ENCODE measurements around the gene ZNF474. TPM values are rescaled to one million over a fixed set of nuclear protein-coding genes. Genes with fewer than 3 reads are reported as not detected.

The ZNF474 gene
- total RNA-seq, 1 donor from 2014 or later, result 1.3 TPM

GRCh38 chr5:122152266-122152900 is 23.0 kb downstream of the ZNF474 start:
- Mint-ChIP-seq H3K9me3 (no peaks in the 10 kb centered on the region), H3K27me3 (ENCODE audit: insufficient read depth, low read depth) (no peaks in the 10 kb centered on the region), H3K36me3 (no peaks in the 10 kb centered on the region), H3K4me3 (no peak overlapping the region), H3K27ac (no peak overlapping the region), H3K4me1 (peaks cover 31% of the 10 kb centered on the region)
- Histone ChIP-seq H4K20me1 (ENCODE audit: low read depth) (no peaks in the 10 kb centered on the region), H3K4me1 (no peaks in the 10 kb centered on the region), H3K4me3 (no peak overlapping the region), H3K9me3 (ENCODE audit: low read depth) (no peaks in the 10 kb centered on the region), H3K36me3 (no peaks in the 10 kb centered on the region), H3K27me3 (no peaks in the 10 kb centered on the region), H3K27ac (no peak overlapping the region), H2AFZ (replicated peaks) (no peak overlapping the region), H3K79me2 (ENCODE audit: low read depth) (no peaks in the 10 kb centered on the region), H3K4me2 (no peak overlapping the region), H3K9ac (no peak overlapping the region), H3F3A (ENCODE audit: low read depth) (no peaks in the 10 kb centered on the region)
- no peak for TF ChIP-seq EZH2phosphoT487 (IDR thresholded peaks at IDR 0.05)
- no peak for TF ChIP-seq EZH2 (IDR thresholded peaks at IDR 0.05)
- TF ChIP-seq CTCF (IDR thresholded peaks at IDR 0.05), result no peak
- no peak for DNase-seq (ENCODE audit: low spot score)

- H3K27ac ChIP-seq, result no peak overlapping the region
- no peaks in the 10 kb centered on the region for H3K79me2 ChIP-seq (ENCODE audit: low read depth)
- no peak overlapping the region for H3K9ac ChIP-seq
- H3K27me3 Mint-ChIP-seq (ENCODE audit: insufficient read depth, low read depth), result no peaks in the 10 kb centered on the region
- no peak overlapping the region for H3K27ac Mint-ChIP-seq
- no peaks in the 10 kb centered on the region for H3K36me3 Mint-ChIP-seq
- H3K4me1 ChIP-seq, result no peaks in the 10 kb centered on the region
- no peak overlapping the region for H3K4me3 Mint-ChIP-seq
- no peaks in the 10 kb centered on the region for H3K9me3 ChIP-seq (ENCODE audit: low read depth)
- no peaks in the 10 kb centered on the region for H4K20me1 ChIP-seq (ENCODE audit: low read depth)
- H3K4me1 Mint-ChIP-seq, result peaks cover 31% of the 10 kb centered on the region
- H3K4me2 ChIP-seq, result no peak overlapping the region
- H3K9me3 Mint-ChIP-seq, result no peaks in the 10 kb centered on the region
- DNase-seq (ENCODE audit: low spot score), result no peak
- no peaks in the 10 kb centered on the region for H3K27me3 ChIP-seq
- H3K36me3 ChIP-seq, result no peaks in the 10 kb centered on the region
- H3F3A ChIP-seq (ENCODE audit: low read depth), result no peaks in the 10 kb centered on the region
- no peak overlapping the region for H2AFZ ChIP-seq (replicated peaks)
- TF ChIP-seq EZH2phosphoT487 (IDR thresholded peaks at IDR 0.05), result no peak
- no peak for TF ChIP-seq CTCF (IDR thresholded peaks at IDR 0.05)
- no peak for TF ChIP-seq EZH2 (IDR thresholded peaks at IDR 0.05)
- no peak overlapping the region for H3K4me3 ChIP-seq
These were observed 23.9 kb downstream of the ZNF474 start for GRCh38 chr5:122153230-122153629.

GRCh38 chr5:122153774-122154173 is 24.4 kb downstream of the ZNF474 start:
- Mint-ChIP-seq H3K36me3 (no peaks in the 10 kb centered on the region), H3K27ac (no peak overlapping the region), H3K27me3 (ENCODE audit: insufficient read depth, low read depth) (peaks cover 1% of the 10 kb centered on the region), H3K4me3 (no peak overlapping the region), H3K9me3 (no peaks in the 10 kb centered on the region), H3K4me1 (peaks cover 31% of the 10 kb centered on the region)
- Histone ChIP-seq H3K27me3 (no peaks in the 10 kb centered on the region), H4K20me1 (ENCODE audit: low read depth) (no peaks in the 10 kb centered on the region), H3K4me2 (no peak overlapping the region), H3F3A (ENCODE audit: low read depth) (no peaks in the 10 kb centered on the region), H3K36me3 (no peaks in the 10 kb centered on the region), H3K4me1 (no peaks in the 10 kb centered on the region), H3K9me3 (ENCODE audit: low read depth) (no peaks in the 10 kb centered on the region), H2AFZ (replicated peaks) (no peak overlapping the region), H3K27ac (no peak overlapping the region), H3K4me3 (no peak overlapping the region), H3K9ac (no peak overlapping the region), H3K79me2 (ENCODE audit: low read depth) (no peaks in the 10 kb centered on the region)
- DNase-seq (ENCODE audit: low spot score), result no peak
- no peak for TF ChIP-seq CTCF (IDR thresholded peaks at IDR 0.05)
- TF ChIP-seq EZH2 (IDR thresholded peaks at IDR 0.05), result no peak
- no peak for TF ChIP-seq EZH2phosphoT487 (IDR thresholded peaks at IDR 0.05)
